ENCODE data around the gene SEC16A.

DNA sequence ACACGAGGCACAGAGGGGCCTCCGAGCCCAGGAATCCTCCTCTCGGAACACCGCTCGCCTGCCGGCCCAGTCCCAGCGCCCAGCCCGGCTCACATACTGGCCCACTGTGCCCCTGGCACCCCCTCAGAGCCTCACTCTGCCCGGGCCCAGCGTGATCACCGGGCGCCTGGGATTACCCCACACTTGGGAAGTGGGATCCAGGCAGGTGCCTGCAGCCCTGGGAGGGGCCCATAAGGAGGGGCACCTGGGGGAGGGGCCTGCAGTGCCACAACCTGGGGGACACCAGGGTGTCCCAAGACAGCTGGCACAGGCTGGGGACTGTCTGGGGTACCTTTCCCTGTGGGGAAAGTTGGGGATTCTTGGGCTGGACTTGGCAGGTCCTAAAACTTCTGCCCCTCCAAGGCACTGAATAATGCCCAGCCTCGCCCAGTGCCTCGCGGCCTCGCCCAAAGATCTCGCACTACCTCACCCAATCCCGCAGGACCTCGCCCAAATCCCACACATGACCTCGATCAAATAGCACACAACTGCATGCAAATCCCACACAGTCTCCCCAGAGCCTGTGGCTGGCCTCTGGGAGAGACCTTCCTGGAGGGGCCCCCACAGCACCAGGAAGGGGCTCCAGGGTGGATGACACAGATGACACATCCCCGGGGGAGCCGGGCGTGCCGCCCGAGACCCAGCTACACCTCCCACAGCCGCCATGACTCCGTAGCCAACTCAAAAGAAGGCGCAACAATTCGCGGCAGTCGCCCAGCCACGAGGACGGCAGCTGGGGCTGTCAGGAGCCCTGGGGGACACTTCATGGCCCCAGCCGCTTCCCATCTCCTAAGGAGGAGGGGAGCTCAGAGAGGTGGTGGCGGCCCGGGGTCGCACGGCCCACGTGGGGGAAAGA lies 49.3 kb upstream of the SEC16A start:
- TF ChIP-seq, protein P1, sequence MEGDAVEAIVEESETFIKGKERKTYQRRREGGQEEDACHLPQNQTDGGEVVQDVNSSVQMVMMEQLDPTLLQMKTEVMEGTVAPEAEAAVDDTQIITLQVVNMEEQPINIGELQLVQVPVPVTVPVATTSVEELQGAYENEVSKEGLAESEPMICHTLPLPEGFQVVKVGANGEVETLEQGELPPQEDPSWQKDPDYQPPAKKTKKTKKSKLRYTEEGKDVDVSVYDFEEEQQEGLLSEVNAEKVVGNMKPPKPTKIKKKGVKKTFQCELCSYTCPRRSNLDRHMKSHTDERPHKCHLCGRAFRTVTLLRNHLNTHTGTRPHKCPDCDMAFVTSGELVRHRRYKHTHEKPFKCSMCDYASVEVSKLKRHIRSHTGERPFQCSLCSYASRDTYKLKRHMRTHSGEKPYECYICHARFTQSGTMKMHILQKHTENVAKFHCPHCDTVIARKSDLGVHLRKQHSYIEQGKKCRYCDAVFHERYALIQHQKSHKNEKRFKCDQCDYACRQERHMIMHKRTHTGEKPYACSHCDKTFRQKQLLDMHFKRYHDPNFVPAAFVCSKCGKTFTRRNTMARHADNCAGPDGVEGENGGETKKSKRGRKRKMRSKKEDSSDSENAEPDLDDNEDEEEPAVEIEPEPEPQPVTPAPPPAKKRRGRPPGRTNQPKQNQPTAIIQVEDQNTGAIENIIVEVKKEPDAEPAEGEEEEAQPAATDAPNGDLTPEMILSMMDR (IDR thresholded peaks at IDR 0.05): no peak
- TF ChIP-seq POLR2A (IDR thresholded peaks at IDR 0.05): no peak

All from stomach (tissue), 4 donors.